ENCODE results near the gene MYOM1.

Gene MYOM1

DNA sequence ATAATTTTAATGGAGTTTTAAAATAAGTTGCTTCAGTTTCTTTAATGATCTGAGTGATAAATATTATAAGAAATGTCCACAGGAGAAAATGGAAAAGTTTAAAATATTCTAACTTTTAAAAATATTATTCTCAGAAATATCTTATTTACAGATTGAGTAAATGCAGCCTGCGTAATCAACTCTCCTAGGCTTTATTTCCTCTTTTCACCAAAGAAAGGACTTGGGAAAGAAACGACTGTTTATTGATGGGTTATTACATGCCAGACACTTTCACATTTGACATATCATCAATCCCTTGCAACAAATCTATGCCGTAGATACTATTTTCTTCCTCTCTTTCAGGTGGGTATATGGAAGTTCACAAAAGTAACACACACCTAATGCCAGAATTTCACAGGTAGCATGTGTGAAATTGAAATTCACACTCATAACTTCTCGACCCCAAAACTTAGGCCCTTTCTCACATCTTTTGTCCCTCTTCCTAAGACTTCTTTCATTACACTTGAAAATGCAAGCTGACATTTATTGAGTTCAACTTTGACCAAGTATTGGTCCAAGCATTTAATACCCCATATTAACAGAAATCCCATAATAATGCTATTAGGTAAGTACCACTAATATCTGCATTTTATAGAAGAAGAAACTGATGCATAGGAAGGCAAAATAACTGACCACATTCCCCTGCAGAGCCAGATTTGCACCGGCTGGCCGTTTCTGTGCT, 49.2 kb downstream of the MYOM1 start:
- Histone ChIP-seq H3K4me1 (peaks cover 5% of the 10 kb centered on the region), H3K27me3 (ENCODE audit: control insufficient read depth, insufficient read depth, low read length) (no peaks in the 10 kb centered on the region), H3K36me3 (ENCODE audit: control insufficient read depth, insufficient read depth, low read length) (no peaks in the 10 kb centered on the region), H3K79me2 (no peaks in the 10 kb centered on the region), H3K9me3 (ENCODE audit: control insufficient read depth, low read length) (no peaks in the 10 kb centered on the region), H3K27ac (no peak overlapping the region), H2AFZ (no peak overlapping the region), H3K4me2 (ENCODE audit: low read length) (no peak overlapping the region), H3K4me3 (ENCODE audit: low read depth, low read length) (no peak overlapping the region), H3K9ac (no peak overlapping the region)
- TF ChIP-seq, protein P1, sequence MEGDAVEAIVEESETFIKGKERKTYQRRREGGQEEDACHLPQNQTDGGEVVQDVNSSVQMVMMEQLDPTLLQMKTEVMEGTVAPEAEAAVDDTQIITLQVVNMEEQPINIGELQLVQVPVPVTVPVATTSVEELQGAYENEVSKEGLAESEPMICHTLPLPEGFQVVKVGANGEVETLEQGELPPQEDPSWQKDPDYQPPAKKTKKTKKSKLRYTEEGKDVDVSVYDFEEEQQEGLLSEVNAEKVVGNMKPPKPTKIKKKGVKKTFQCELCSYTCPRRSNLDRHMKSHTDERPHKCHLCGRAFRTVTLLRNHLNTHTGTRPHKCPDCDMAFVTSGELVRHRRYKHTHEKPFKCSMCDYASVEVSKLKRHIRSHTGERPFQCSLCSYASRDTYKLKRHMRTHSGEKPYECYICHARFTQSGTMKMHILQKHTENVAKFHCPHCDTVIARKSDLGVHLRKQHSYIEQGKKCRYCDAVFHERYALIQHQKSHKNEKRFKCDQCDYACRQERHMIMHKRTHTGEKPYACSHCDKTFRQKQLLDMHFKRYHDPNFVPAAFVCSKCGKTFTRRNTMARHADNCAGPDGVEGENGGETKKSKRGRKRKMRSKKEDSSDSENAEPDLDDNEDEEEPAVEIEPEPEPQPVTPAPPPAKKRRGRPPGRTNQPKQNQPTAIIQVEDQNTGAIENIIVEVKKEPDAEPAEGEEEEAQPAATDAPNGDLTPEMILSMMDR (IDR thresholded peaks at IDR 0.05), result no peak

DNA sequence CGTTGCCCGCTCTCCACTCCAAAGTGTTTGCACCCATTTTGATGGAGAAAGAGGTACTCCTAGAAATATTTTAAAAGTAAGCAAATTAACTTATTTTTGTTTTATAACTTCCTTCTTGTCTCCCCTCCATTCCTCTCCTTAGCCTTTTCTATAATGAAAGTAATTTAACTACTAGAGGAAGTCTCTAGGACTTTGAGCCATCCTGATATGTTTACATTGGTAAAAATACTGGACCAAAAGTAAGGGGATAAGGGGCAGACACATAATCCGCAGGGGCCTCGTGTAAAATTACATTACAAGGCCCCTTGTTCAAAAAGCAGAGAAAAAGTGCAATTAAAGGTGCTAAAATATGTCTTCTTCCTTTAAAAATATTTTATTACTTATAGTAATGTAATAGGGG, 55.4 kb downstream of the MYOM1 start:
- Histone ChIP-seq H3K4me2 (ENCODE audit: low read length) (no peak overlapping the region), H3K4me1 (no peaks in the 10 kb centered on the region), H3K4me3 (ENCODE audit: low read depth, low read length) (no peak overlapping the region), H2AFZ (no peak overlapping the region), H3K9me3 (ENCODE audit: control insufficient read depth, low read length) (no peaks in the 10 kb centered on the region), H3K27ac (no peak overlapping the region), H3K36me3 (ENCODE audit: control insufficient read depth, insufficient read depth, low read length) (no peaks in the 10 kb centered on the region), H3K9ac (no peak overlapping the region), H3K27me3 (ENCODE audit: control insufficient read depth, insufficient read depth, low read length) (no peaks in the 10 kb centered on the region), H3K79me2 (no peaks in the 10 kb centered on the region)
- TF ChIP-seq, protein P1 (IDR thresholded peaks at IDR 0.05), result no peak

DNA sequence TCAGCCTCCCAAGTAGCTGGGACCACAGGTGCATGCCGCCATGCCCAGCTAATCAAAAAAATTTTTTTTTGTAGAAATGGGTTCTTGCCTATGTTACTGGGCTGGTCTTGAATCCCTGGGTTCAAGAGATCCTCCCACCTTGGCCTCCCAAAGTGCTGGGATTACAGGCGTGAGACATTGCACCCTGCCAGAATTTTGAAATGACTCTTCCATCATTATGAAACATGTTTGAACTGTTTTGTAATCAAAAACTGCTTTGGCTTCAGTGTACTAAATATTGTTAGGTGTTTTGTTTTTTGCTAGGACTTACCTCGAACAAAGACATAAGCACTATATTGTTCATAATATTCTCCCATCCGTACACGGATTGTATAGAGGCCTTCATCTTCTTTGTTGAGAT, 55.8 kb downstream of the MYOM1 start:
- Histone ChIP-seq H3K27ac (no peak overlapping the region), H3K9me3 (ENCODE audit: control insufficient read depth, low read length) (no peaks in the 10 kb centered on the region), H2AFZ (no peak overlapping the region), H3K27me3 (ENCODE audit: control insufficient read depth, insufficient read depth, low read length) (no peaks in the 10 kb centered on the region), H3K4me1 (no peaks in the 10 kb centered on the region), H3K79me2 (no peaks in the 10 kb centered on the region), H3K9ac (no peak overlapping the region), H3K36me3 (ENCODE audit: control insufficient read depth, insufficient read depth, low read length) (no peaks in the 10 kb centered on the region), H3K4me2 (ENCODE audit: low read length) (no peak overlapping the region), H3K4me3 (ENCODE audit: low read depth, low read length) (no peak overlapping the region)
- TF ChIP-seq, protein P1 (IDR thresholded peaks at IDR 0.05), result no peak

DNA sequence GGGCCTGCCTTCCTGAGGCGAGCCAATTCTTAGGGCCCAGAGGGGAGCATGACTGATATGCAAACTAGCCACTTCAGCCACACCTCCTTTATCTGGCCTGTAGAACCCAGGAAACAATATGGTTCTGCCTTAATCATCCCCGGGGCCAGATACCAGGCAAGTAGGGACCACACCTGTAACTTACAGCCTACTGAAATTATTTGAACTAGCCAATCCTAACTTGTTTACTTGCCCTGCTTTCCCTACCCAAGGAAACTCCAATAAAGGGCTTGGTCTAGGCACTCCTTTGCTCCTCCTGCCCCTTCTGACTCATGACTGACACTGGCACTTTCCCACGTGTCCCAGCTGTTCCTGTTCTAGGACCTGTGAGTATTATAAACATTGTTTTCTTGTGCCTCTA, 57.6 kb downstream of the MYOM1 start:
- Histone ChIP-seq H3K36me3 (ENCODE audit: control insufficient read depth, insufficient read depth, low read length) (no peaks in the 10 kb centered on the region), H3K27me3 (ENCODE audit: control insufficient read depth, insufficient read depth, low read length) (no peaks in the 10 kb centered on the region), H2AFZ (no peak overlapping the region), H3K9ac (no peak overlapping the region), H3K4me1 (no peaks in the 10 kb centered on the region), H3K27ac (no peak overlapping the region), H3K9me3 (ENCODE audit: control insufficient read depth, low read length) (no peaks in the 10 kb centered on the region), H3K79me2 (no peaks in the 10 kb centered on the region), H3K4me3 (ENCODE audit: low read depth, low read length) (no peak overlapping the region), H3K4me2 (ENCODE audit: low read length) (no peak overlapping the region)
- TF ChIP-seq, protein P1 (IDR thresholded peaks at IDR 0.05), result no peak

DNA sequence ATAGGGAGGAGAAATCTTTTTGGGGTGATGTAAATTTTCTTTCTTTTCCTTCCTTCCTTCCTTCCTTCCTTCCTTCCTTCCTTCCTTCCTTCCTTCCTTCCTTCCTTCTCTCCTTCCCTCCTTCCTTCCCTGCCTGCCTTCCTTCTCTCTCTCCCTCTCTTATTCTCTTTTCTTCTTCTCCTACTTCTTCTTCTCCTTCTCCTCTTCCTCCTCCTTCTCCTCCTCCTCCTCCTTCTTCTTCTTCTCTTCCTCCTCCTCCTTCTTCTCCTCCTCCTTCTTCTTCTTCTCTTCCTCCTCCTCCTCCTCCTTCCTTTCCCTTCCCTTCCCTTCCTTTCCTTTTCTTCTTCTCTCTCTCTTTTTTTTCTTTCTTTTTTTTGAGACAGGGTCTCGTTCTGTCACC, 59.9 kb downstream of the MYOM1 start:
- Histone ChIP-seq H3K9me3 (ENCODE audit: control insufficient read depth, low read length) (no peaks in the 10 kb centered on the region), H3K36me3 (ENCODE audit: control insufficient read depth, insufficient read depth, low read length) (no peaks in the 10 kb centered on the region), H3K27me3 (ENCODE audit: control insufficient read depth, insufficient read depth, low read length) (no peaks in the 10 kb centered on the region), H3K27ac (no peak overlapping the region), H2AFZ (no peak overlapping the region), H3K4me1 (no peaks in the 10 kb centered on the region), H3K79me2 (no peaks in the 10 kb centered on the region), H3K9ac (no peak overlapping the region), H3K4me3 (ENCODE audit: low read depth, low read length) (no peak overlapping the region), H3K4me2 (ENCODE audit: low read length) (no peak overlapping the region)
- TF ChIP-seq, protein P1 (IDR thresholded peaks at IDR 0.05), result no peak

Measured in parathyroid adenoma (tissue), 2 donors.